HG03571 (cell line): Measurements from ENCODE around the gene TIMP2.

Experiments used
- ATAC-seq: cut with Tn5 transposase; IDR thresholded peaks from one replicate; pipeline ENCODE4 v1.9.1; 2021; ENCODE audit not compliant: unreplicated experiment

Gene TIMP2

GRCh38 chr17:78840780-78841611 is 84.2 kb downstream of the TIMP2 start, which contains the start of gene USP36:
USP36 (minus strand) TSS chr17:78840814; CDS start chr17:78836363, 4,451 bp downstream.
- peak; percentile 84 for ATAC-seq

- peak; percentile 4 for ATAC-seq
Measured at GRCh38 chr17:78840530-78840779, 84.7 kb downstream of the TIMP2 start.

GRCh38 chr17:78839762-78840529 is 85.2 kb downstream of the TIMP2 start:
- ATAC-seq, result peak; percentile 11

- ATAC-seq, result no peak
Measured at GRCh38 chr17:78839235-78839761, 85.9 kb downstream of the TIMP2 start.

DNA sequence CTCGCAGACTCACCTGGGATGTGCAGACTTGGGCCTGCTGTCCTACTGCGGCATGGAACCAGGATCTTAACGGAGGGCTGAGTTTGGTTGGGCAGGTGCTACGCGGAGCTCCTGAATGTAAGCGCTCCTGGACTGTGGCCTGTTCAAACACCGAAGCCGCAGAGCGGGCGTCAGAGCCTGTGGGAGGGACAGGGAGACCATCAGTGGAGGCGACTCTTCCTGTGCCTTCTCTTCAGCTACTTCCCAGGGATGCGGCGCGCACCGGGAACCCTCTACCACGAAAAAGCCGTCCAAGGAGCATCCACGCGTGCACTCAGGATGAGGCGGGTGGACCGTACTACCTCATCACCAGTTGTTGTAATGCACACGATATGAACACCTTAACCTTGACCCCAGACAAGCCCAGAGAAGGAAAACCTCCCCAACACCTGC is 86.6 kb downstream of the TIMP2 start:
- no peak for ATAC-seq

DNA sequence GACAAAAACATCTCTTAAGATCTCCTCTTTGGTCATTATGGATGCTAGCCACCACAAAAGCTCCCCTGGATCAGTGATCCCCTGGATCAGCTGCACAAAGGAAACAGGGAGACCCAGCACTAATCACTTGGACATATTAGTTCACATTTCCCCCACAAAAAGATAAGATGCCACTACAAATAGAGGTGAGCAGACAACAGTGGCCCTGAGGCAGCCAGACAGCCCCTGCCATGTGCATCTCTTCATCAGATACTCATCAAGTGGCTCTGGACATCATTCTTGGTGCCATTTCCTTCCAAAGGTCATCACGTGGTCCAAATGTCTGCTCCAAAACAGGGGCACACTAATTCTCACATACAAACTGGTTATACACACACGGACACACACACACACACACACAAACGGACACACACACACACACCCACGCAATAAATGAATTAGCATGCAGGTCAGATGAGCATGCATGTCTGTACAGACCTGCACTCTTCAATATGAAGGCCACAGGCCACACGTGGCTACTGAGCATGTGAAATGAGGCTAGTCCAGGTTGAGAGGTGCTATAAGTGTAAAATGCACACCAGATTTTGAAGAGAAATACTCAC is 88.7 kb downstream of the TIMP2 start:
- no peak for ATAC-seq

GRCh38 chr17:78834571-78834970 is 90.6 kb downstream of the TIMP2 start:
- ATAC-seq, result no peak

GRCh38 chr17:78832541-78832810 is 92.7 kb downstream of the TIMP2 start:
- ATAC-seq, result no peak

DNA sequence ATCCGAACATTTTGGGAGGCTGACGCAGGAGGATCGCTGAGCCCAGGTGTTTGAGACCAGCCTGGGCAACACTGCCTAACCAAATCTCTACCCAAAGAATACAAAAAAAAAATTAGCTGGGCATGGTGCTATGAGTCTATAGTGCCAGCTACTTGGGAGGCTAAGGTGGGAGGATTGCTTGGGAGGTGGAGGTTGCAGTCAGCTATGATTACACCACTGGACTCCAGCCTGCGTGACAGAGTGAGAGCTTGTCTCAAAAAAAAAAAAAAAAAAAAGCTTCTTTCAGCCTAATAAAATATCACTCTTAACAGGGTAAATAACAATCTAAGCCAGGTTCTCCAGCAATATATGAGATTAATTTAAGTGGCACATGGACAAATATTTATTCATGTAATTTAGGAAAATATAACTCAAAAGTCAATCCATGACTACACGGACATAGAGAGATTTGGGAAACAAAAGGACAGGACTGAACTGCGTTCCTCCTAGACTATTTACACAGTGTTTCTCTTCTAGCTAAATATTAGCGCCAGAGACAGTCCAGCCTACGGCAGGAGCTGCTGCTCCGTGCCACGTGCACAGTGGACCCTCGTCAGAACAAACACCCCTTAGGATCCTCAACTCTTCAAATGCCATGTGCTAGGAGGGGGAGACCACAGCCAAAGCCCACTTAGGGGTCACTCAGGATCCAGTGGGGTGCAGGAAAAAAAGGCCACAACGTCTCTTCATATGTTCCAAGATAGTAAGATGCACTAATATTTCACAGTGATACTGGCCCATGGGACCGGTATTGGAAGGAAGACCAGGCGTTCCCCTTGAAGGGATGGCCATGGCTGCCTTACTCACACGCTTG is 93.3 kb downstream of the TIMP2 start:
- ATAC-seq, result no peak

GRCh38 chr17:78829477-78829876 is 95.7 kb downstream of the TIMP2 start:
- ATAC-seq, result no peak

GRCh38 chr17:78828470-78829185 is 96.6 kb downstream of the TIMP2 start:
- ATAC-seq, result no peak

- ATAC-seq, result no peak
Measured at GRCh38 chr17:78826836-78827509, 98.2 kb downstream of the TIMP2 start.

DNA sequence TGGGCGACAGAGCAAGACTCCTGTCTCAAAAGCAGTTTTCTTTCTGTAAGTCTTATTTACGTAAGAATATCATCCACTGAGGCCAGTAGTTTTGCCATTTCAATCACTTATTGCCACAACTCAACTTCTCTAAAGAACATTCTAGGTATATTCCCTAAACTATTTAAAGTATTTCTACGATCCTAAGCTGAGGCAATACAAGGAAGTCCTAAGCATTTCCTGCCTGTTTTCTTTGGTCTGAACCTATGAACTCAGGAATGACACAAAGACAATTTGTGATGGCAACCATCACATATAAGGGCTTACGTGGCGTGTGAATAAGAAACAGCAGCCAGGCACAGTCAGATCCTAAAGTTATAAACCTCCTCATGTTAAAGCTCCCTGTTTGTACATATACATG is 98.8 kb downstream of the TIMP2 start:
- ATAC-seq, result no peak

- ATAC-seq, result no peak
Measured at GRCh38 chr17:78825696-78826095, 99.5 kb downstream of the TIMP2 start.

DNA sequence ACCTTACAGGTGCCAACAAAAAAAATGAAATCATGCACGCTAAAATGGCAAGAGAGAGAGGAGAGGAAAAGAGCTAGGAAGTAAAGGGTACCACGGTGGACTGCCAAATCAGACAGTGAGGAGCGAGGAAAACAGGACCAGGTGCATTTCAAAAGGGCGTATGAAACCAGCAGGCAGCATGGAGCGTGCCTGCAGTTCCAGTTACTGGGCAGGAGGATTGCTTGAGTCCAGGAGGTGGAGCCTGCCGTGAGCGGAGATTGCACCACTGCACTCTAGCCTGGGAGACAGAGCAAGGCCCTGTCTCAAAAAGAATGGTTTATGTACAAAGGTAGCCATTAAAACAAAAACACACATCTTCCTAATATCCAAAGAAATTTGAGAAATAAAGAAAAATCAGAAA is 100.9 kb downstream of the TIMP2 start:
- ATAC-seq, result no peak

- no peak for ATAC-seq
Measured at GRCh38 chr17:78823282-78824046, 101.7 kb downstream of the TIMP2 start.

DNA sequence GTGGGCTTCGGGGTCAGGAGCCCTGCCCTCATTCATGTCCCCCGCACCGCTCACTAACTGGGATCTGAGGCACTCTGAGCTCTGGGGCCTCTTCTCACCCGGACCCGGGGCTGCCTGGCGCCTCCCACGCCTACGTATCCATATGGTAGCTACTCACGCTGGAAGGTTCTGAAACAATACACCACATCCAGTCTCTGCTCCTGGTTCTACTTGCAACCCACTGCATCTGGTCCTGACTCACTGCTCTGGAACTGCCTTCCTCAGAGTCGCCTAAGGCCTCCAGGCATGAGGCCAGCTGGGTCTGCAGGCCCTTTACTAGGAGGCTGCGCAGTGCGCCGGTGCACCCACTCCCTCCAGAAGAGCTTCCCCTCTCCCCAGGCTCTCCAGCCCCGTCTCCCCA is 102.6 kb downstream of the TIMP2 start:
- no peak for ATAC-seq

GRCh38 chr17:78821961-78822360 is 103.2 kb downstream of the TIMP2 start:
- no peak for ATAC-seq

- no peak for ATAC-seq
Measured at GRCh38 chr17:78820841-78821240, 104.3 kb downstream of the TIMP2 start.
